Measurements from ENCODE around the gene PTPRK.
"Not testable (repeated sequence)": the region's sequence is repeated elsewhere in the genome, so short reads cannot be mapped to it uniquely, and the experiment has no call there.

Gene PTPRK

GRCh38 chr6:127939442-127940066, 580.8 kb downstream of the PTPRK start:
- Histone ChIP-seq H3K4me1 (ENCODE audit: control insufficient read depth, insufficient read depth, low read length) (peaks cover 3% of the 10 kb centered on the region; the same call in 1 of the 2 replicates), H3K4me3 (ENCODE audit: low read depth, low read length) (no peak overlapping the region), H3K27me3 (ENCODE audit: control insufficient read depth, insufficient read depth, low read length) (no peaks in the 10 kb centered on the region), H3K36me3 (ENCODE audit: control insufficient read depth, insufficient read depth, low read length) (no peaks in the 10 kb centered on the region), H3K9ac (ENCODE audit: low read length) (no peak overlapping the region), H3K27ac (ENCODE audit: low read depth, low read length) (0 out of 2 replicates have a peak overlapping the region, but pooled peaks have one; percentile 9), H3K9me3 (ENCODE audit: control insufficient read depth, insufficient read depth, low read depth, low read length) (no peaks in the 10 kb centered on the region)

GRCh38 chr6:127938701-127939100, 581.7 kb downstream of the PTPRK start:
- Histone ChIP-seq H3K4me3 (ENCODE audit: low read depth, low read length) (no peak overlapping the region), H3K9ac (ENCODE audit: low read length) (no peak overlapping the region), H3K27me3 (ENCODE audit: control insufficient read depth, insufficient read depth, low read length) (no peaks in the 10 kb centered on the region), H3K9me3 (ENCODE audit: control insufficient read depth, insufficient read depth, low read depth, low read length) (no peaks in the 10 kb centered on the region), H3K36me3 (ENCODE audit: control insufficient read depth, insufficient read depth, low read length) (no peaks in the 10 kb centered on the region), H3K27ac (ENCODE audit: low read depth, low read length) (no peak overlapping the region), H3K4me1 (ENCODE audit: control insufficient read depth, insufficient read depth, low read length) (peaks cover 3% of the 10 kb centered on the region; the same call in 1 of the 2 replicates)

GRCh38 chr6:127937747-127938146, 582.7 kb downstream of the PTPRK start:
- Histone ChIP-seq H3K4me3 (ENCODE audit: low read depth, low read length) (no peak overlapping the region), H3K9me3 (ENCODE audit: control insufficient read depth, insufficient read depth, low read depth, low read length) (peaks cover 5% of the 10 kb centered on the region), H3K9ac (ENCODE audit: low read length) (no peak overlapping the region), H3K27me3 (ENCODE audit: control insufficient read depth, insufficient read depth, low read length) (no peaks in the 10 kb centered on the region), H3K36me3 (ENCODE audit: control insufficient read depth, insufficient read depth, low read length) (no peaks in the 10 kb centered on the region), H3K4me1 (ENCODE audit: control insufficient read depth, insufficient read depth, low read length) (peaks cover 3% of the 10 kb centered on the region; the same call in 1 of the 2 replicates), H3K27ac (ENCODE audit: low read depth, low read length) (no peak overlapping the region)

GRCh38 chr6:127937102-127937501, 583.3 kb downstream of the PTPRK start:
- Histone ChIP-seq H3K4me1 (ENCODE audit: control insufficient read depth, insufficient read depth, low read length) (peaks cover 3% of the 10 kb centered on the region; the same call in 1 of the 2 replicates), H3K36me3 (ENCODE audit: control insufficient read depth, insufficient read depth, low read length) (no peaks in the 10 kb centered on the region), H3K4me3 (ENCODE audit: low read depth, low read length) (no peak overlapping the region), H3K9ac (ENCODE audit: low read length) (no peak overlapping the region), H3K27me3 (ENCODE audit: control insufficient read depth, insufficient read depth, low read length) (no peaks in the 10 kb centered on the region), H3K27ac (ENCODE audit: low read depth, low read length) (no peak overlapping the region), H3K9me3 (ENCODE audit: control insufficient read depth, insufficient read depth, low read depth, low read length) (peaks cover 10% of the 10 kb centered on the region)

DNA sequence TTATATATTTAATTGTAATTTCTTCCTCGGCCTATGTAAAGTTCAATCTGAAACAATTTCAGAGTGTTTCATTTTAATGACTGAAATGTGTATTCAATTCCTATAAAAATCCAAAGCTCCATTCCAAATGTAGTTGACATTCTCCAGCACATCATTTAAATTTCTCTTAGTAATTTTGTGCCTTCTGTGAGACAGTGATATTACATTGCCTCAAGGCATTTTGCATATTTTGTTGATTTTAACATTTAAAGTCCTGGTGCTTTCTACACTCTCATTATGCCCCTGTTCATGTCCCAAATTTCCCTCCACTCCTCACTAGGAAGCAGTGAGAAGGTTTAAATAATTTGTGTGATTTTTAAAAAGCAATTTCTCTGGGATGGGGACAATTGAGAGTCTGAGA, 585.4 kb downstream of the PTPRK start:
- Histone ChIP-seq H3K4me3 (ENCODE audit: low read depth, low read length) (no peak overlapping the region), H3K27me3 (ENCODE audit: control insufficient read depth, insufficient read depth, low read length) (no peaks in the 10 kb centered on the region), H3K36me3 (ENCODE audit: control insufficient read depth, insufficient read depth, low read length) (no peaks in the 10 kb centered on the region), H3K9me3 (ENCODE audit: control insufficient read depth, insufficient read depth, low read depth, low read length) (peaks cover 10% of the 10 kb centered on the region), H3K27ac (ENCODE audit: low read depth, low read length) (no peak overlapping the region), H3K9ac (ENCODE audit: low read length) (no peak overlapping the region), H3K4me1 (ENCODE audit: control insufficient read depth, insufficient read depth, low read length) (peaks cover 3% of the 10 kb centered on the region; the same call in 1 of the 2 replicates)

DNA sequence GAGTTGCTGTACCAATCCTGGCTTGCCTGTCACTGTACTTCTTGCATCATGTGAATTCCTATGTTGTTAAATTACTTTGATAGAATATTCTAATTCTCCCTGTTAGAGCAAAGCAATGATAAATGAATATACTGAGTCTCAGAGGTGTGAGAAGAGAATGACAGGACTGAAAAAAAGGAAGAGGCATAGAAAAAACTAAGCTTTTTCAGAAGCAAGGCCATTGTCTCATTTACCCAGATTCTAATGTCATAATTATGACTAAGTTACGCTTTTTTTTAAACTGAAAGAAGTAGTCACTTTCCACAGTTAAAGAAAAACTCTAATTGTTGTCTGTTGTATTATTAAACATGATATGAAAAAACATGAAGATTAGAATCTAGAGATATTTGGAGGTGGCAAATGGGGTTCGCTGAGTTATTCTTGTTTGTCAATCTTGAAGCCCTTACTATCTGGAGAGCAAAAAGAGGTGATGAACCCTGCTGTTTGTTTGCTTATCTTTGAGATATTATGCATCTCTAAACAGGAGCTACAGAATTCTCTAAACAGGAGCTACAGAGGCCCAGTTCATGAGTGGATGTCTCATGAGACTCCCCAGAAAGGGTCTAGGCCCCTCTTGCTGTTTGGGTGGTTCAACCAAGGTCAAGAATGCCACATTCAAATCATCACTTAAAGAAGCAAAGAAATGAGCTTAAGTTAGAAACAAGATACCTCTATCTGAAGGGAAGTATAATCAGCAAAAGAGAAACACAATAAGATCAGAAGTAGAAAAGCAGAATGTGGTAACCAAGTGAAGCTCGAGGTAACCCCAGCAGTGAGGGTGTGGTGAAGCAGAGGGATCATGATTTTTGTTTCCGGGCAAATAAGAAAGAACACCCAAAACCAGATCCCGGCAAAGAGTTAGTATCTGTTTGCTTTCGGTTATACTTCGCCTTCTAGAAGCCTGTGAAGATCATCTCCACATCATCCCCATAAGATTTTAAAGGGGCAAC, 586.3 kb downstream of the PTPRK start:
- Histone ChIP-seq H3K27ac (ENCODE audit: low read depth, low read length) (no peak overlapping the region), H3K4me3 (ENCODE audit: low read depth, low read length) (no peak overlapping the region), H3K4me1 (ENCODE audit: control insufficient read depth, insufficient read depth, low read length) (no peaks in the 10 kb centered on the region), H3K27me3 (ENCODE audit: control insufficient read depth, insufficient read depth, low read length) (no peaks in the 10 kb centered on the region), H3K9me3 (ENCODE audit: control insufficient read depth, insufficient read depth, low read depth, low read length) (peaks cover 10% of the 10 kb centered on the region), H3K9ac (ENCODE audit: low read length) (no peak overlapping the region), H3K36me3 (ENCODE audit: control insufficient read depth, insufficient read depth, low read length) (no peaks in the 10 kb centered on the region)

DNA sequence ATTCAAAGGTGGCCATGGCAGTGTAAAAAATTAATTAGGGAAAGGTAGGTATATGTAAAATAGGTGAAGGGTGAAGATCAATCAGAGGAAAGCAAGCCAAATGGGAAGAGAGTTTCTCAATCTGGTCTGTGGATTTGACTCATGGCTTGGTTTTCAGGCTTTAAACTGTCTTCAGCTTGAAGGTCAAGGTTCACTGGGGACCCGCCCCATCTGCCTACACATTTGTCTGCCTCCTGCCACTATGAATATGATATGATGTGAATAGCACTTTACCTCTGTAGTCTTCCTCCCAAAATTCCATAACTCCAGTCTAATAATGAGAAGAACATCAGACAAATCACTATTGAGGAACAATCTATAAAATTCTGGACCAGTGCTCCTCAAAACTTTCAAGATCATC, 587.3 kb downstream of the PTPRK start:
- Histone ChIP-seq H3K27me3 (ENCODE audit: control insufficient read depth, insufficient read depth, low read length) (no peaks in the 10 kb centered on the region), H3K9ac (ENCODE audit: low read length) (no peak overlapping the region), H3K9me3 (ENCODE audit: control insufficient read depth, insufficient read depth, low read depth, low read length) (peaks cover 10% of the 10 kb centered on the region), H3K4me1 (ENCODE audit: control insufficient read depth, insufficient read depth, low read length) (no peaks in the 10 kb centered on the region), H3K36me3 (ENCODE audit: control insufficient read depth, insufficient read depth, low read length) (no peaks in the 10 kb centered on the region), H3K4me3 (ENCODE audit: low read depth, low read length) (no peak overlapping the region), H3K27ac (ENCODE audit: low read depth, low read length) (no peak overlapping the region)

DNA sequence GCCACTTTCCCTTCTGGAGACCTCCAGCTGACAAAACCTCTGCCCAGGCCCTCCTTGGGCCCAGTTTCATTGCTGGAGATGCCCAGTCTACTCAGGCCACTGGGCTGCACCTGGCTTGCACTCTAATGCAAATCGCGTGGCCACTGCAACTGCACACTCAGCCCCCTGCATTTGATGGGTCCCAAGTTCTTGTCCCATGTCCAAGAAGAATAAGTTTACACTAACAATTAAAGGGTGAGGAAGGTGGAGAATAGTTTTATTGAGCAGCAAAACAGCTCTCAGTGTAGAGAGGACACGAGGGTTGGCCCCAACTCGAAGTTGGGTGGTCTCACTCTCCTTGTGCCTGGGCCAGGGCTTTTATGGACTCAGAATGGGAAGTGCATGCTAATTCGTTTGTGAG, 587.7 kb downstream of the PTPRK start:
- Histone ChIP-seq H3K36me3 (ENCODE audit: control insufficient read depth, insufficient read depth, low read length) (no peaks in the 10 kb centered on the region), H3K27me3 (ENCODE audit: control insufficient read depth, insufficient read depth, low read length) (no peaks in the 10 kb centered on the region), H3K4me3 (ENCODE audit: low read depth, low read length) (no peak overlapping the region), H3K9ac (ENCODE audit: low read length) (no peak overlapping the region), H3K9me3 (ENCODE audit: control insufficient read depth, insufficient read depth, low read depth, low read length) (peaks cover 10% of the 10 kb centered on the region), H3K27ac (ENCODE audit: low read depth, low read length) (no peak overlapping the region), H3K4me1 (ENCODE audit: control insufficient read depth, insufficient read depth, low read length) (no peaks in the 10 kb centered on the region)

DNA sequence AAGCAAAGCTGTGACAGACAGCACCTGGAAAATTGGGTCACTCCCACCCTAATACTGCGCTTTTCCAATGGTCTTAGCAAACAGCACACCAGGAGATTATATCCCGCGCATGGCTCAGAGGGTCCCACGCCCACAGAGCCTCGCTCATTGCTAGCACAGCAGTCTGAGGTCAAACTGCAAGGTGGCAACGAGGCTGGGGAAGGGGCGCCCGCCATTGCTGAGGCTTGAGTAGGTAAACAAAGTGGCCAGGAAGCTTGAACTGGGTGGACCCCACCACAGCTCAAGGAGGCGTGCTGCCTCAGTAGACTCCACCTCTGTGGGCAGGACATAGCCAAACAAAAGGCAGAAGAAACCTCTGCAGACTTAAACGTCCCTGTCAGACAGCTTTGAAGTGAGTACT, 594.0 kb downstream of the PTPRK start:
- not testable (repeated sequence) for H3K9ac ChIP-seq (ENCODE audit: low read length); H3K27ac ChIP-seq (ENCODE audit: low read depth, low read length); H3K4me3 ChIP-seq (ENCODE audit: low read depth, low read length); H3K27me3 ChIP-seq (ENCODE audit: control insufficient read depth, insufficient read depth, low read length); H3K36me3 ChIP-seq (ENCODE audit: control insufficient read depth, insufficient read depth, low read length); H3K4me1 ChIP-seq (ENCODE audit: control insufficient read depth, insufficient read depth, low read length)
- peaks cover 20% of the 10 kb centered on the region for H3K9me3 ChIP-seq (ENCODE audit: control insufficient read depth, insufficient read depth, low read depth, low read length)

DNA sequence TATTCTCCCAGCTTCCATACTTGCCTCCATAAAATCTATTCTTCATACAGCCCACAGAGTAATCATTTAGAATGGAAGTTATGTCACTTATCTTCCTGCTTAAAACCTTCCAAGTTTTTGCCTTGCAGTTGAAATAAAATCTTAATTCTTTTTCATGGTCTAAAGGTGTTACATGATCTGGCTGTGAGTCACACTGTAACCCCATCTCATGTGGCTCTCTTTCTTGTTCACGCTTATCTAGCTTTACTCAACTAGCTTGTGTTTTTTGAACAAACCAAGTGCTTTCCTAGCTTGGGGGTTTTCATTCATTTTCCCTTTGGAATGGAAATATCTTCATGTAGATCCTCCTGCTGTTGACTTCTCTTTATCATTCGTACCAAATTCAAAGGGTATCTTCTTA, 596.0 kb downstream of the PTPRK start:
- H3K9ac ChIP-seq (ENCODE audit: low read length), result no peak overlapping the region
- no peaks in the 10 kb centered on the region for H3K36me3 ChIP-seq (ENCODE audit: control insufficient read depth, insufficient read depth, low read length)
- H3K27ac ChIP-seq (ENCODE audit: low read depth, low read length), result no peak overlapping the region

DNA sequence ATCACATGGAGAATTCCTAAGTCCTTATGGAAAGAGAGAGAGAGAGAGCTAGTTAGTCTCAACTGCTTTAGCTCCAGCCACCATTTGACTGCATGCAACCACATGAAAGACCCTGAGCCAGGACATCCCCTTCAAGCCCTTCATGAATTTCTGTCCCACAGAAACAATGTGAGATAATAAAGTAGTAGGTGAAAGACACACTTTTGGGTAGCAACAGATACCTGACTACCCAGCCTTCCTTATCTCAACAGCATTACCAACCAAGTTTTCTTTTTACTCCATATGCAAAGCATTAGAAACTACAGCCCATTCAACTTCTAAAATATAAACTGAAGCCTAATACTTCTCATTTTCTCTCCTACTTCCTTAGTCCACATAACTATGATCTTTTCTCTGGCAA, 596.4 kb downstream of the PTPRK start:
- H3K27me3 ChIP-seq (ENCODE audit: control insufficient read depth, insufficient read depth, low read length), result no peaks in the 10 kb centered on the region
- H3K9ac ChIP-seq (ENCODE audit: low read length), result no peak overlapping the region
- H3K4me3 ChIP-seq (ENCODE audit: low read depth, low read length), result no peak overlapping the region
- H3K4me1 ChIP-seq (ENCODE audit: control insufficient read depth, insufficient read depth, low read length), result no peaks in the 10 kb centered on the region
- H3K36me3 ChIP-seq (ENCODE audit: control insufficient read depth, insufficient read depth, low read length), result no peaks in the 10 kb centered on the region
- no peak overlapping the region for H3K27ac ChIP-seq (ENCODE audit: low read depth, low read length)
- peaks cover 20% of the 10 kb centered on the region for H3K9me3 ChIP-seq (ENCODE audit: control insufficient read depth, insufficient read depth, low read depth, low read length)

More for the DNA sequence above, 596.0 kb downstream of the PTPRK start:
- H3K4me1 ChIP-seq (ENCODE audit: control insufficient read depth, insufficient read depth, low read length), result no peaks in the 10 kb centered on the region
- no peak overlapping the region for H3K4me3 ChIP-seq (ENCODE audit: low read depth, low read length)
- H3K27me3 ChIP-seq (ENCODE audit: control insufficient read depth, insufficient read depth, low read length), result no peaks in the 10 kb centered on the region
- H3K9me3 ChIP-seq (ENCODE audit: control insufficient read depth, insufficient read depth, low read depth, low read length), result peaks cover 20% of the 10 kb centered on the region

Data from HUES6 (cell line).